ENCODE data around the gene SPRY1.

SPRY1 gene

DNA sequence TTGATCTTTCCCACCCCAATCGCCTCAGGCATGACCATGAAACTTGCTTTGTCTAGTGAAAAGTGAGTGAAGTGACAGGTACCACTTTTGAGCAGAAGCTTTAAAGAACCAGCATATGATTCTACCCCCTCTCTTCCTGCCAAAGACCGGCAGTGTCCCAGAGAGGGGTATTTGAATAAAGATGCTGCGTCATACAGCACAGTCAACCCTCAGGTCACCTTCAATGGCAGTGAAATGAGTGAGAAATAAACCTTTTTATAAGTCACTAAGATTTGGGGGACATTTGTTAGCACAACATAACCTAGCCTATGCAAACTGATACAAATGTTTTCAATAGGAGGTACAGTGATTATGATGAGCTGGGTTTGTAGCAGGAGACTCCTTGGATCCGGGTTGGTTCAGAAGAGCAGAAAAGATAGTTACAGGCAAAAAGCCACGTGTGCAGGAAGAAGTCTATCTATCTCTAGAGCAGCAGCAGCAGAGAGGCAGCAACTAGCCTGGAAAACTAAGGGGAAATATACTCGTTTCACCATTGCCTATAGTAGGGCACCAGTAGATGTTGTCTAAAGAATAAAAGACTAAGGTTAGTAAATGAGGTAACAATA is 30.3 kb upstream of the SPRY1 start:
- H3K4me3 ChIP-seq (ENCODE audit: low read length), result no peak overlapping the region
- TF ChIP-seq, protein P1, sequence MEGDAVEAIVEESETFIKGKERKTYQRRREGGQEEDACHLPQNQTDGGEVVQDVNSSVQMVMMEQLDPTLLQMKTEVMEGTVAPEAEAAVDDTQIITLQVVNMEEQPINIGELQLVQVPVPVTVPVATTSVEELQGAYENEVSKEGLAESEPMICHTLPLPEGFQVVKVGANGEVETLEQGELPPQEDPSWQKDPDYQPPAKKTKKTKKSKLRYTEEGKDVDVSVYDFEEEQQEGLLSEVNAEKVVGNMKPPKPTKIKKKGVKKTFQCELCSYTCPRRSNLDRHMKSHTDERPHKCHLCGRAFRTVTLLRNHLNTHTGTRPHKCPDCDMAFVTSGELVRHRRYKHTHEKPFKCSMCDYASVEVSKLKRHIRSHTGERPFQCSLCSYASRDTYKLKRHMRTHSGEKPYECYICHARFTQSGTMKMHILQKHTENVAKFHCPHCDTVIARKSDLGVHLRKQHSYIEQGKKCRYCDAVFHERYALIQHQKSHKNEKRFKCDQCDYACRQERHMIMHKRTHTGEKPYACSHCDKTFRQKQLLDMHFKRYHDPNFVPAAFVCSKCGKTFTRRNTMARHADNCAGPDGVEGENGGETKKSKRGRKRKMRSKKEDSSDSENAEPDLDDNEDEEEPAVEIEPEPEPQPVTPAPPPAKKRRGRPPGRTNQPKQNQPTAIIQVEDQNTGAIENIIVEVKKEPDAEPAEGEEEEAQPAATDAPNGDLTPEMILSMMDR (IDR thresholded peaks at IDR 0.05; ENCODE audit: insufficient read depth, low read depth, low read length, missing control alignments), result no peak
- no peak for DNase-seq (ENCODE audit: low read depth)

DNA sequence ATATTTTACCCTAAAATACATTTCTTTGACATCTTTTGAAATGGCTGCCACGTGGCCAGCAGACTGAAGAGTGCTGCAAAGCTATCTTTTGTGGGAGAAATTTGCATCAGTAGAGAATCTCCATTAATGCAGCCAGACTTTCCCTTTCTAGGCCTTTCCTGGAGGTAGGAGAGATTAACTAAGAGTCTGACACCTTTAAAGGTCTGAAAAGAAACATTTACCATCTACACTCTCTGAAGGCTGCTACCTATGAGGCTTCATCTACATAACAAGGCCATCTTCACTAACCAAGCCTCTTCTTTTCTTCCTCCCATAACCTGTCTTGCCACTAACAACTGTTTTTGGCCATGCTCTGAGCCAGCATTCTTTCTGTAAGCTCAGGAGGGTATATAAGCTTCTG is 17.8 kb upstream of the SPRY1 start:
- no peak for DNase-seq (ENCODE audit: low read depth)
- H3K4me3 ChIP-seq (ENCODE audit: low read length), result no peak overlapping the region
- TF ChIP-seq, protein P1 (IDR thresholded peaks at IDR 0.05; ENCODE audit: insufficient read depth, low read depth, low read length, missing control alignments), result no peak

DNA sequence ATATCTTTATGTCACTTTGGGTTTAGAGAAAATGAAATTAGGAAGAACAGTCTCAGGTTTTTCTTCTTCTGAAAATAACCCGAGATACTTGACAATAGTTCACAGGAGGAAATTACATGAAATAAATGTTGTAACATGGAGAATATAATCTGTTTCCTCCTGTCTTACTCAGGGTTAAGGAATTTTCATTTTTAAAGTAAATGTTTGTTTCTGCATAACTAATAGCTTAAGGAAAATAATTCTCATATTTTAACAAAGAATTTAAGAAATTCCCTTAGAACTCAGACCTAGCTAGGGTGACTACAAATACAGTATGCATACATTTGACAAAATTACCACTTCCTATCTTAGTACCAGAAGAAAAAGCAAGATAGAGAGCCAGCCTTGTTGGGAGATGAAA is 17.2 kb upstream of the SPRY1 start:
- no peak for DNase-seq (ENCODE audit: low read depth)
- H3K4me3 ChIP-seq (ENCODE audit: low read length), result no peak overlapping the region
- TF ChIP-seq, protein P1 (IDR thresholded peaks at IDR 0.05; ENCODE audit: insufficient read depth, low read depth, low read length, missing control alignments), result no peak

DNA sequence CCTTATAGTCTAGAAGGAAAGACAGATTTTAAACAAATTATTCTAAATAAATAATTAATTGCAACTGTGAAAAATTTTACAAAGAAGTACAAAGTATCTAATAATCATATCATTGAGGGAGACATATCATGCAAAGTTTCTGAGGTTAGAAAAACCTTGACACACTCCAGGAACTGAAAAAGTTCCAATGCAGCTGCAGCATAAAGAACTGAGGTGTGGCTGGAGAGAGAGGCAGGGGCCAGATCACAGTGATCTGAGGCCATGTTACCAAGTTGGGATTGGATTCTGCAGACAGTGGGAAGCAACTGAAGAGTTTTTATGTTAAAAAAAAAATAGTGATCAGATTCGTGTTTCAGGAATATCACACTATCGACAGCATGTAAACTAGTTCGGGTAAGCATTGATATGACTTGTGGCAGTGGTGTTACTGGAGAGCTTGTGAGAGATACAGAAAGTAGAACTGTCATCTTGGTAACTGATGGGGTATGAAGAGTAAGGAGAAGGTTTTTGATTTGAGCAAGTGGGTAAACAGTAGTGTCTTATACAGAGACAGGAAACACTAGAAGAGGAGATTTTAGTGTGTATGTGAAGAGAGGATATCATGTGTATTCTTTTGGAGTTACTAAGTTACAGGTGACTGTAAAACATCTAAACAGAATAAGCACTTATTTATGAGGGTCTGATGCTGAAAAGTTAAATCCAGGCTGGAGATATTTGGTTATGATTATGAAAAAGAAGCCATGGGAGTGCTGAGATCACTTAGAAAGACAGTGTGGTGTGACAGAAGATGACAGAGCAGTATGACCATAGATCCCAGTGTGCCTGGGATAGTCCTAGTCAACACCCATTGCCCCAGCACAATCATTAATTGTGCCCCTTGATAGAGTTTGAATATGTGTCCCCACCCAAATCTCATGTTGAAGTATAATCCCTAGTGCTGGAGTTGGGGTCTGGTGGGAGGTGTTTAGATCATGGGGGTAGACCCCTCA is 15.6 kb upstream of the SPRY1 start:
- TF ChIP-seq, protein P1 (IDR thresholded peaks at IDR 0.05; ENCODE audit: insufficient read depth, low read depth, low read length, missing control alignments), result no peak
- no peak for DNase-seq (ENCODE audit: low read depth)

DNA sequence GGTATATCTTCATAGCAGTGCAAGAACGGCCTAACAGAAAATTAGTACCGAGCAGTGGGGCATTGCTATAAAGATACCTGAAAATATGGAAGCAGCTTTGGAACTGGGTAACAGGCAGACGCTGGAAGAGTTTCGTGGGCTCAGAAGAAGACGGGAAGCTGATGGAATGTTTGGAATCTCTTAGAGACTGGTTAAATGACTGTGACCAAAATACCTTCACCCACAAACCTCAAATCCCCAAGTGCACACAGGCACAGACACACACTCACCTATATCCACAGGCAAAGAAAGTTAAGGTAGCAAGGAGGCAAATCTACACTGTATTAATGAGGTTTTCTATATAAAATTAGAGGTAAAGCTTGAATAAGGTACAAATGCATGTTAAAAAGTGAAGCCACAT is 14.6 kb upstream of the SPRY1 start:
- no peak overlapping the region for H3K4me3 ChIP-seq (ENCODE audit: low read length)
- DNase-seq (ENCODE audit: low read depth), result no peak
- TF ChIP-seq, protein P1 (IDR thresholded peaks at IDR 0.05; ENCODE audit: insufficient read depth, low read depth, low read length, missing control alignments), result no peak

More for the DNA sequence above, 15.6 kb upstream of the SPRY1 start:
- H3K4me3 ChIP-seq (ENCODE audit: low read length), result no peak overlapping the region

DNA sequence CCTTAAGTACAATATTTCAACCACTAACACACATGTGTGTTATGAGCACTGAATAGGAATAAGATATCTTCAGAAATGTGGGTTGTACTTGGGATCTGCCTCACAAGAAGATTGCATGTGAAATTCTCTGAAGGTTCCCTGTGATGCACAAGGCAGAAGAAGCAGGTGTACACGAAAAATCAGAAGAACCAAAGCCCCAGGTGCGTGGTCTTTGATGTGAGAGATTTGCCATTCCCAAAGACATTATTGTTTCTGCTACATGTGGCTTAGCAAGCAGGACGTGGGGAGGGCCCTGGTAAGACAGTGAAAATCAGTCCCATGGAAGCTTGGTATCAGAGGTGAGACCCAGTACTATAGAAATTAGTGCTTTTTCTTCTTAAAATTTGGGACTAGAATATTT is 13.0 kb upstream of the SPRY1 start:
- TF ChIP-seq, protein P1 (IDR thresholded peaks at IDR 0.05; ENCODE audit: insufficient read depth, low read depth, low read length, missing control alignments), result no peak
- DNase-seq (ENCODE audit: low read depth), result no peak
- H3K4me3 ChIP-seq (ENCODE audit: low read length), result no peak overlapping the region

Measured in epithelial cell of esophagus (primary cell).